Measurements from ENCODE around the gene IL10RB. TPM values are rescaled to one million over a fixed set of nuclear protein-coding genes. Genes with fewer than 3 reads are reported as not detected.
"Not testable (repeated sequence)": the region's sequence is repeated elsewhere in the genome, so short reads cannot be mapped to it uniquely, and the experiment has no call there.

Gene IL10RB
- total and polyA plus RNA-seq, 4 donors, result 26.7 to 89.1 (median 42.9) TPM

DNA sequence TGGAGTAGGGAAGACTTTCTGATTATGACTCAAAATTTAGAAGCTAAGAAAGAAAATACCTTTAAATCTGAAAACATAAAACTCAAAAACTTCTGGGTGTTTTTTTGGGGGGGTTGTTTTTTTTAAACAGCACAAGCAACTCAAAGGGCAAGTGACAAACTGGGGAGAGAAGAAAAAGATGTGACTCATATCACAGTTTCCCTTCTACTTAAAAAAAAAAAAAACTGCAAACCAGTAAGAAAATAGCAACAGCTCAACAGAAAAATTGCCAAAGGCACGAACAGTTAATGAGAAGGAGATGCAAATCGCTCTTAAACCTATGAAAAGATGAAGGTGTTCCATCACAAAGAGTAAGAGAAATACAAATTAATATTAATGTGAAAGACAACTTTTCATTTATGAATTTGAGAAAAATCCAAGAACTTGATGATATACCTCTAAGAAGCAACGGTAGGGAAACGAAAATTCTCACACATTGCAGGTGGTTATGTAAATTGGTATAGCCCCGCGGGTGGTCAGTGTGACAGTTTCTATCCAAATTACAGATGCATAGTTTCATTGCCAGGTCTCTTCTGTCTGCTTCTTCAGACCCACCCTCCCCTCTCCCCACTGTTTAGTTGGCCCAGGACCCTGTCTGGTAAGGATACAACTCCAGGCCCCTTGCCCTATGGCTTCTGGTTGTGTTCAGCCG is 27.5 kb upstream of the IL10RB start:
- Histone ChIP-seq H3K36me3 (ENCODE audit: control insufficient read depth in 4 of 4, insufficient read depth in 4 of 4, low read length in 4 of 4) (peaks cover 0 to 2% (median 0%) of the 10 kb centered on the region in 4 donors), H3K4me1 (ENCODE audit: control insufficient read depth in 5 of 5, insufficient read depth in 5 of 5, low read length in 5 of 5) (peaks cover 0 to 16% (median 0%) of the 10 kb centered on the region in 5 donors), H3K9me3 (ENCODE audit: control insufficient read depth in 4 of 4, insufficient read depth in 3 of 4, low read length in 3 of 4) (no peaks in the 10 kb centered on the region), H3K27me3 (ENCODE audit: control insufficient read depth in 3 of 3, insufficient read depth in 3 of 3, low read length in 2 of 3) (no peaks in the 10 kb centered on the region), H3K4me3 (no peak overlapping the region), H3K27ac (ENCODE audit: low read depth in 1 of 2, low read length in 1 of 2) (no peak overlapping the region), H3K9ac (ENCODE audit: insufficient read depth in 1 of 2, low read length in 2 of 2) (no peak overlapping the region)
- TF ChIP-seq, protein P1, sequence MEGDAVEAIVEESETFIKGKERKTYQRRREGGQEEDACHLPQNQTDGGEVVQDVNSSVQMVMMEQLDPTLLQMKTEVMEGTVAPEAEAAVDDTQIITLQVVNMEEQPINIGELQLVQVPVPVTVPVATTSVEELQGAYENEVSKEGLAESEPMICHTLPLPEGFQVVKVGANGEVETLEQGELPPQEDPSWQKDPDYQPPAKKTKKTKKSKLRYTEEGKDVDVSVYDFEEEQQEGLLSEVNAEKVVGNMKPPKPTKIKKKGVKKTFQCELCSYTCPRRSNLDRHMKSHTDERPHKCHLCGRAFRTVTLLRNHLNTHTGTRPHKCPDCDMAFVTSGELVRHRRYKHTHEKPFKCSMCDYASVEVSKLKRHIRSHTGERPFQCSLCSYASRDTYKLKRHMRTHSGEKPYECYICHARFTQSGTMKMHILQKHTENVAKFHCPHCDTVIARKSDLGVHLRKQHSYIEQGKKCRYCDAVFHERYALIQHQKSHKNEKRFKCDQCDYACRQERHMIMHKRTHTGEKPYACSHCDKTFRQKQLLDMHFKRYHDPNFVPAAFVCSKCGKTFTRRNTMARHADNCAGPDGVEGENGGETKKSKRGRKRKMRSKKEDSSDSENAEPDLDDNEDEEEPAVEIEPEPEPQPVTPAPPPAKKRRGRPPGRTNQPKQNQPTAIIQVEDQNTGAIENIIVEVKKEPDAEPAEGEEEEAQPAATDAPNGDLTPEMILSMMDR (IDR thresholded peaks at IDR 0.05; ENCODE audit: control extremely low read depth, extremely low read depth), result no peak
- DNase-seq (no peak), ATAC-seq (ENCODE audit: insufficient read depth, low FRiP score) (no peak)
- WGBS, 2 donors, result 60 to 77% methylated on average over 7 of the region's 7 CpGs

DNA sequence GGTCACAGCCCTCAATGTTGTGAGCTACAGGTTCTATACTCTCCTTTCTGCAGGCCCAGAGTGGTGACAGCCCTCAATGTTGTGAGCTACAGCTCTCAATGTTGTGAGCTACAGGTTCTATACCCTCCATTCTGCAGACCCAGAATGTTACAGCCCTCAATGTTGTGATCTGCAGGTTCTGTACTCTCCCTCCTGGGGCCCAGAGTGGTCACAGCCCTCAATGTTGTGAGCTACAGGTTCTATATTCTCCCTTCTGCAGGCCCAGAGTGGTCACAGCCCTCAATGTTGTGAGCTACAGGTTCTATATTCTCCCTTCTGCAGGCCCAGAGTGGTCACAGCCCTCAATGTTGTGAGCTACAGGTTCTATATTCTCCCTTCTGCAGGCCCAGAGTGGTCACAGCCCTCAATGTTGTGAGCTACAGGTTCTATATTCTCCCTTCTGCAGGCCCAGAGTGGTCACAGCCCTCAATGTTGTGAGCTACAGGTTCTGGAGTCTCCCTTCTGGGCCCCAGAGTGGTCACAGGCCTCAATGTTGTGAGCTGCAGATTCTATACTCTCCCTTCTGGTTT is 26.5 kb upstream of the IL10RB start:
- H3K9me3 ChIP-seq (ENCODE audit: control insufficient read depth in 4 of 4, insufficient read depth in 3 of 4, low read length in 3 of 4); H3K9ac ChIP-seq (ENCODE audit: insufficient read depth in 1 of 2, low read length in 2 of 2); H3K27me3 ChIP-seq (ENCODE audit: control insufficient read depth in 3 of 3, insufficient read depth in 3 of 3, low read length in 2 of 3); H3K36me3 ChIP-seq (ENCODE audit: control insufficient read depth in 4 of 4, insufficient read depth in 4 of 4, low read length in 4 of 4); ATAC-seq (ENCODE audit: insufficient read depth, low FRiP score); H3K27ac ChIP-seq (ENCODE audit: low read depth in 1 of 2, low read length in 1 of 2); DNase-seq; H3K4me3 ChIP-seq: not testable (repeated sequence)
- H3K4me1 ChIP-seq (ENCODE audit: control insufficient read depth in 5 of 5, insufficient read depth in 5 of 5, low read length in 5 of 5), result peaks cover 0 to 16% (median 0%) of the 10 kb centered on the region in 5 donors

GRCh38 chr21:33240404-33240803 is 25.8 kb upstream of the IL10RB start:
- TF ChIP-seq, protein P1 (IDR thresholded peaks at IDR 0.05; ENCODE audit: control extremely low read depth, extremely low read depth), result no peak
- no peaks in the 10 kb centered on the region for H3K27me3 ChIP-seq (ENCODE audit: control insufficient read depth in 3 of 3, insufficient read depth in 3 of 3, low read length in 2 of 3)
- ATAC-seq (ENCODE audit: insufficient read depth, low FRiP score) (no peak), DNase-seq (no peak)
- no peak overlapping the region for H3K9ac ChIP-seq (ENCODE audit: insufficient read depth in 1 of 2, low read length in 2 of 2)
- no peaks in the 10 kb centered on the region for H3K9me3 ChIP-seq (ENCODE audit: control insufficient read depth in 4 of 4, insufficient read depth in 3 of 4, low read length in 3 of 4)
- H3K4me1 ChIP-seq (ENCODE audit: control insufficient read depth in 5 of 5, insufficient read depth in 5 of 5, low read length in 5 of 5), result peaks cover 0 to 15% (median 0%) of the 10 kb centered on the region in 5 donors
- peaks cover 0 to 4% (median 3%) of the 10 kb centered on the region in 4 donors for H3K36me3 ChIP-seq (ENCODE audit: control insufficient read depth in 4 of 4, insufficient read depth in 4 of 4, low read length in 4 of 4)
- no peak overlapping the region for H3K27ac ChIP-seq (ENCODE audit: low read depth in 1 of 2, low read length in 1 of 2)
- H3K4me3 ChIP-seq, result no peak overlapping the region
- WGBS, 2 donors, result 96 to 97% methylated on average over 2 of the region's 2 CpGs

GRCh38 chr21:33241846-33242245 is 24.3 kb upstream of the IL10RB start:
- DNase-seq (no peak), ATAC-seq (ENCODE audit: insufficient read depth, low FRiP score) (no peak)
- TF ChIP-seq, protein P1 (IDR thresholded peaks at IDR 0.05; ENCODE audit: control extremely low read depth, extremely low read depth), result no peak
- Histone ChIP-seq H3K27ac (ENCODE audit: low read depth in 1 of 2, low read length in 1 of 2) (no peak overlapping the region), H3K4me3 (no peak overlapping the region), H3K4me1 (ENCODE audit: control insufficient read depth in 5 of 5, insufficient read depth in 5 of 5, low read length in 5 of 5) (peaks cover 0 to 10% (median 0%) of the 10 kb centered on the region in 5 donors), H3K36me3 (ENCODE audit: control insufficient read depth in 4 of 4, insufficient read depth in 4 of 4, low read length in 4 of 4) (peaks cover 0 to 12% (median 9%) of the 10 kb centered on the region in 4 donors), H3K27me3 (ENCODE audit: control insufficient read depth in 3 of 3, insufficient read depth in 3 of 3, low read length in 2 of 3) (no peaks in the 10 kb centered on the region), H3K9ac (ENCODE audit: insufficient read depth in 1 of 2, low read length in 2 of 2) (no peak overlapping the region), H3K9me3 (ENCODE audit: control insufficient read depth in 4 of 4, insufficient read depth in 3 of 4, low read length in 3 of 4) (no peaks in the 10 kb centered on the region)
- 79 to 84% methylated on average over 2 of the region's 2 CpGs for WGBS, 2 donors

DNA sequence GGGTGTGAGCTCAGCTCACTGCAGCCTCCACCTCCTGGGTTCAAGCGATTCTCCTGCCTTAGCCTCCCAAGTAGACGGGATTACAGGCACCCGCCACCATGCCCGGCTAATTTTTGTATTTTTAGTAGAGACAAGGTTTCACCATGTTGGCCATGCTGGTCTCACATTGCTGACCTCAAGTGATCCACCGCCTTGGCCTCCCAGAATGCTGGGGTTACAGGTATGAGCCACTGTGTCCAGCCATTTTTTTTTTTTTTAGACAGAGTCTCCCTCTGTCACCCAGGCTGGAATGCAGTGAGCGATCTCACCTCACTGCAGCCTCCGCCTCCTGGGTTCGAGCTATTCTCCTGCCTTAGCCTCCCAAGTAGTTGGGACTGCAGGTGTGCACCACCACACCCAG is 23.3 kb upstream of the IL10RB start:
- not testable (repeated sequence) for DNase-seq; ATAC-seq (ENCODE audit: insufficient read depth, low FRiP score); H3K27me3 ChIP-seq (ENCODE audit: control insufficient read depth in 3 of 3, insufficient read depth in 3 of 3, low read length in 2 of 3); H3K27ac ChIP-seq (ENCODE audit: low read depth in 1 of 2, low read length in 1 of 2); H3K4me3 ChIP-seq; H3K9me3 ChIP-seq (ENCODE audit: control insufficient read depth in 4 of 4, insufficient read depth in 3 of 4, low read length in 3 of 4); H3K9ac ChIP-seq (ENCODE audit: insufficient read depth in 1 of 2, low read length in 2 of 2)
- H3K4me1 ChIP-seq (ENCODE audit: control insufficient read depth in 5 of 5, insufficient read depth in 5 of 5, low read length in 5 of 5), result peaks cover 0 to 10% (median 0%) of the 10 kb centered on the region in 5 donors
- 97 to 99% methylated on average over 8 of the region's 8 CpGs for WGBS, 2 donors
- H3K36me3 ChIP-seq (ENCODE audit: control insufficient read depth in 4 of 4, insufficient read depth in 4 of 4, low read length in 4 of 4), result peaks cover 0 to 19% (median 16%) of the 10 kb centered on the region in 4 donors
